Lower lobe of right lung (tissue), 2 donors: ENCODE measurements around the gene SCART1. TPM values are rescaled to one million over a fixed set of nuclear protein-coding genes. Genes with fewer than 3 reads are reported as not detected.
"Not testable (repeated sequence)": the region's sequence is repeated elsewhere in the genome, so short reads cannot be mapped to it uniquely, and the experiment has no call there.

Experiments
- ATAC-seq, 2 donors: fragments of 200-7000 bp; cut with Tn5 transposase; one replicate each; pipeline ENCODE4 v1.9.1; 2020 to 2022; ENCODE audit warnings: mild to moderate bottlenecking in 2 of 2, moderate library complexity in 2 of 2
- DNase-seq: peaks from one replicate; pipeline ENCODE4 v3.0.0-alpha.2; 2020
- H3K27ac ChIP-seq: fragments of 200-600 bp; one replicate; pipeline ENCODE4 v1.8.0; 2022
- H3K27me3 ChIP-seq: fragments of 200-600 bp; one replicate; pipeline ENCODE4 v1.8.0; 2022; ENCODE audit warnings: low read depth
- H3K36me3 ChIP-seq: fragments of 200-600 bp; one replicate; pipeline ENCODE4 v1.8.0; 2022; ENCODE audit warnings: mild to moderate bottlenecking
- H3K4me1 ChIP-seq: fragments of 200-600 bp; one replicate; pipeline ENCODE4 v1.8.0; 2022
- H3K4me3 ChIP-seq: fragments of 200-600 bp; one replicate; pipeline ENCODE4 v1.8.0; 2022; ENCODE audit warnings: mild to moderate bottlenecking
- H3K9me3 ChIP-seq: fragments of 200-600 bp; one replicate; pipeline ENCODE4 v1.8.0; 2022
- CTCF ChIP-seq: fragments of 200-600 bp; IDR thresholded peaks from one replicate; pipeline ENCODE4 v1.8.0; 2022; ENCODE audit warnings: antibody characterized with exemption, mild to moderate bottlenecking
- intact Hi-C: fragments of 100-400 bp; cut with DNase I; formaldehyde crosslinking; loops from one replicate; pipeline ENCODE4 v1.11.0; 2022
- long read RNA-seq: library from polyadenylated mRNA; unstranded; transcript quantifications from one replicate; pipeline ENCODE4 v2.0.0, GENCODE V29; 2021
- total RNA-seq: library from RNA; stranded (reverse); fragmentation: NEBNext Ultra II Directional; extraction: Animal tissue kit (Norgen Biotek cat#: 25700); gene quantifications from one replicate; pipeline ENCODE4 v1.2.1, GENCODE V29; 2021
- donor health status: DM: no; HTN: yes; CAD: no; lungs with severe emphysema.

Gene SCART1
- total RNA-seq = 2.4 TPM
- long read RNA-seq, partial matches to known transcripts = 0 of 1 reads
- long read RNA-seq, other reads (novel, unspliced or antisense) = 1 of 1 reads

DNA sequence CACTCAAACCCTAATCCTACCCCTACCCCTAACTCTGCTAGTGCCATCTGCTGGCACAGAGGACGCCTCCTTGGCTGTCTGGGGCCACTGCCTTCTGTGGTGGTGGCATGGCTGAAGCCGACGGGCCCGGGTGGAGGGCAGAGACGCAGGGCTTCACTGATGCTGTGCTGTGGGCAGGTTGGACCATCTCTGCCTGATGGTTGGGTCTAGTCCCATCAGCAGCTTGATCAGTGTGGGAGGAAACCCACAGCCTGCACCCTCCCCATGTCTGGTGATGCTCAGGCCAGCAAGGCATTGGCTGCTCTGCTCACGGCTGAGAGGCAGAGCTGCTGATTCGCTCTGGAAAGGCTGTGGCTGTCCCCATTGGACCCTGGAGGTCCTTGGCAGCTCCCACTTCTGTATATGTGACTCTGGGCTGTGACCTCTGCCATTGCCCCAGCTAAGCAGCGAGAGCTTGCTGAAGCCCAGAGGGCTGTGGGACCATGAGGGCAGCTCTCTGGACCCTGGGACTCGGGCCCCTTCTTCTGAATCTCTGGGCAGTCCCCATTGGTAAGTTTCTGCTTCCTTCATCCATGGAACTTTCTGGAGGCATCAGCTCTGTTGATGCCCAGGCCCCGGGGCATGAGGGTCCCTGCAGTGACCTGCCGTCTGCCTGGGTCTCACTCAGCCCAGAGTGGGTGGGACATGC lies at the start of gene SCART1:
SCART1 (plus strand) TSS at position 430 of the 688 bp plus-strand sequence; CDS start at position 483, 53 bp downstream.
- peaks cover 4% of the 10 kb centered on the region for H3K9me3 ChIP-seq
- no peaks in the 10 kb centered on the region for H3K36me3 ChIP-seq
- no peaks in the 10 kb centered on the region for H3K27me3 ChIP-seq
- DNase-seq = no peak
- no peak for ATAC-seq
- no peak within 1 kb of the TSS for H3K4me3 ChIP-seq
- TF ChIP-seq CTCF = no peak
- H3K4me1 ChIP-seq = no peaks in the 10 kb centered on the region
- intact Hi-C loops = no loop called here
- H3K27ac ChIP-seq = no peak within 1 kb of the TSS

GRCh38 chr10:133405272-133405671 lies 48.5 kb upstream of the SCART1 start:
- Histone ChIP-seq H3K4me3 (no peak overlapping the region), H3K4me1 (no peaks in the 10 kb centered on the region), H3K9me3 (no peaks in the 10 kb centered on the region), H3K27me3 (no peaks in the 10 kb centered on the region), H3K27ac (no peak overlapping the region), H3K36me3 (peaks cover 76% of the 10 kb centered on the region)
- intact Hi-C loops = no loop called here
- TF ChIP-seq CTCF = no peak
- DNase-seq (no peak), ATAC-seq (no peak)

- Histone ChIP-seq H3K4me1 (no peaks in the 10 kb centered on the region), H3K4me3 (no peak overlapping the region), H3K27me3 (no peaks in the 10 kb centered on the region), H3K9me3 (peaks cover under 1% of the 10 kb centered on the region), H3K27ac (no peak overlapping the region), H3K36me3 (peaks cover 77% of the 10 kb centered on the region)
- intact Hi-C loops = no loop called here
- ATAC-seq = no peak
- no peak for TF ChIP-seq CTCF
- no peak for DNase-seq
Measured at GRCh38 chr10:133405844-133406527, 47.8 kb upstream of the SCART1 start.

GRCh38 chr10:133411523-133412380 lies 42.0 kb upstream of the SCART1 start:
- H3K36me3 ChIP-seq = peaks cover 44% of the 10 kb centered on the region
- no peak for ATAC-seq
- no peak for TF ChIP-seq CTCF
- no peaks in the 10 kb centered on the region for H3K4me1 ChIP-seq
- no peak overlapping the region for H3K4me3 ChIP-seq
- intact Hi-C loops = no loop called here
- H3K27me3 ChIP-seq = no peaks in the 10 kb centered on the region
- no peak for DNase-seq
- H3K9me3 ChIP-seq = peaks cover 17% of the 10 kb centered on the region
- H3K27ac ChIP-seq = no peak overlapping the region

- H3K36me3 ChIP-seq = peaks cover 39% of the 10 kb centered on the region
- intact Hi-C loops = no loop called here
Measured at GRCh38 chr10:133412381-133412711, 41.4 kb upstream of the SCART1 start.

GRCh38 chr10:133414401-133414800 lies 39.3 kb upstream of the SCART1 start:
- H3K9me3 ChIP-seq = peaks cover 17% of the 10 kb centered on the region
- ATAC-seq, DNase-seq, H3K27ac ChIP-seq, H3K4me1 ChIP-seq, intact Hi-C loops, H3K27me3 ChIP-seq, H3K4me3 ChIP-seq: not testable (repeated sequence)
- H3K36me3 ChIP-seq = peaks cover 45% of the 10 kb centered on the region

More at GRCh38 chr10:133412381-133412711, 41.4 kb upstream of the SCART1 start:
- DNase-seq = no peak
- H3K9me3 ChIP-seq = peaks cover 17% of the 10 kb centered on the region
- ATAC-seq = no peak
- no peak overlapping the region for H3K27ac ChIP-seq
- H3K27me3 ChIP-seq = no peaks in the 10 kb centered on the region
- no peaks in the 10 kb centered on the region for H3K4me1 ChIP-seq
- no peak for TF ChIP-seq CTCF
- H3K4me3 ChIP-seq = no peak overlapping the region
